ENCODE results near the gene APP.

- TF ChIP-seq, protein P1, sequence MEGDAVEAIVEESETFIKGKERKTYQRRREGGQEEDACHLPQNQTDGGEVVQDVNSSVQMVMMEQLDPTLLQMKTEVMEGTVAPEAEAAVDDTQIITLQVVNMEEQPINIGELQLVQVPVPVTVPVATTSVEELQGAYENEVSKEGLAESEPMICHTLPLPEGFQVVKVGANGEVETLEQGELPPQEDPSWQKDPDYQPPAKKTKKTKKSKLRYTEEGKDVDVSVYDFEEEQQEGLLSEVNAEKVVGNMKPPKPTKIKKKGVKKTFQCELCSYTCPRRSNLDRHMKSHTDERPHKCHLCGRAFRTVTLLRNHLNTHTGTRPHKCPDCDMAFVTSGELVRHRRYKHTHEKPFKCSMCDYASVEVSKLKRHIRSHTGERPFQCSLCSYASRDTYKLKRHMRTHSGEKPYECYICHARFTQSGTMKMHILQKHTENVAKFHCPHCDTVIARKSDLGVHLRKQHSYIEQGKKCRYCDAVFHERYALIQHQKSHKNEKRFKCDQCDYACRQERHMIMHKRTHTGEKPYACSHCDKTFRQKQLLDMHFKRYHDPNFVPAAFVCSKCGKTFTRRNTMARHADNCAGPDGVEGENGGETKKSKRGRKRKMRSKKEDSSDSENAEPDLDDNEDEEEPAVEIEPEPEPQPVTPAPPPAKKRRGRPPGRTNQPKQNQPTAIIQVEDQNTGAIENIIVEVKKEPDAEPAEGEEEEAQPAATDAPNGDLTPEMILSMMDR (IDR thresholded peaks at IDR 0.05; ENCODE audit: low read depth, low read length): no peak
- no peak for TF ChIP-seq EZH2phosphoT487 (IDR thresholded peaks at IDR 0.05; ENCODE audit: low read depth)
Observed at GRCh38 chr21:26050857-26051256, 119.7 kb downstream of the APP start.

All from OCI-LY3 (cell line).